ENCODE results near the gene CD48. TPM values are rescaled to one million over a fixed set of nuclear protein-coding genes. Genes with fewer than 3 reads are reported as not detected.

The CD48 gene
- total and polyA plus RNA-seq, 2 experiments from 2014 or later = 0.30 TPM; not detected in 1

- Histone ChIP-seq H3K79me2 (no peaks in the 10 kb centered on the region), H2AFZ (peak overlapping the region; percentile 33), H3K4me2 (no peak overlapping the region)
Measured at GRCh38 chr1:160665330-160666078, 46.1 kb downstream of the CD48 start.

DNA sequence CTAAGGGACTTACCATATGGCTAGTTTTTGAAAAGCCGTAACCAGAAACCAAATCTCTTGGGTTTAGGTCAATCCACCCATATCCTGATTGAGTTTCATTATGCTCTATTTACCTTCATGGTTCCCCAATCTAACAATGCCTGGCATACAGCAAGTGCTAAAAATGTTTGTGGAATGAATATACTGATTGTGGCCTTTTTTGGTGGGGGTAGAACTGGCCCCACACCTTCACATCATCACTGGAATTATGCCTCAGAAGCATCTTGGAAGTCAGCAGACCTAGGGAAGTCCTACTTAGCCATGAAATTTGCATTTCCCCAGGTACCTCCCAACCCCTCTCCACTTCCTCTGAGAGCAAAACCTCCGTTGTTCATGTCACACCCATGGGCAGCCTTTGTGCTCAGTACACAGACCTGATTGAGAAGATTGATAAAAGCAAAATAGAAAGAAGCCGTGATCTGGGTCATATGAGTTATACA lies 47.0 kb downstream of the CD48 start:
- Histone ChIP-seq H3K9me2 (replicated peaks; ENCODE audit: insufficient read depth) (no peaks in the 10 kb centered on the region), H3K27me3 (no peaks in the 10 kb centered on the region), H3K4me3 (no peak overlapping the region), H3K36me3 (replicated peaks; ENCODE audit: insufficient read depth, low read depth) (no peaks in the 10 kb centered on the region), H3K9me3 (ENCODE audit: low read depth) (no peaks in the 10 kb centered on the region), H2AFZ (no peak overlapping the region), H3K27ac (no peak overlapping the region), H3K4me2 (no peak overlapping the region), H3K79me2 (no peaks in the 10 kb centered on the region), H3K4me1 (ENCODE audit: insufficient read depth) (peaks cover 9% of the 10 kb centered on the region), H4K20me1 (ENCODE audit: insufficient read depth, poor library complexity, severe bottlenecking) (no peaks in the 10 kb centered on the region)
- WGBS (ENCODE audit: low lambda C conversion rate, missing lambda C conversion rate) = 85% methylated on average over 3 of the region's 3 CpGs
- DNase-seq (ENCODE audit: low spot score) = no peak
- TF ChIP-seq EZH2 (IDR thresholded peaks at IDR 0.05; ENCODE audit: borderline replicate concordance) (no peak), EZH2phosphoT487 (IDR thresholded peaks at IDR 0.05; ENCODE audit: low read depth, severe bottlenecking, unreplicated experiment) (no peak)
- TF ChIP-seq, protein P1, sequence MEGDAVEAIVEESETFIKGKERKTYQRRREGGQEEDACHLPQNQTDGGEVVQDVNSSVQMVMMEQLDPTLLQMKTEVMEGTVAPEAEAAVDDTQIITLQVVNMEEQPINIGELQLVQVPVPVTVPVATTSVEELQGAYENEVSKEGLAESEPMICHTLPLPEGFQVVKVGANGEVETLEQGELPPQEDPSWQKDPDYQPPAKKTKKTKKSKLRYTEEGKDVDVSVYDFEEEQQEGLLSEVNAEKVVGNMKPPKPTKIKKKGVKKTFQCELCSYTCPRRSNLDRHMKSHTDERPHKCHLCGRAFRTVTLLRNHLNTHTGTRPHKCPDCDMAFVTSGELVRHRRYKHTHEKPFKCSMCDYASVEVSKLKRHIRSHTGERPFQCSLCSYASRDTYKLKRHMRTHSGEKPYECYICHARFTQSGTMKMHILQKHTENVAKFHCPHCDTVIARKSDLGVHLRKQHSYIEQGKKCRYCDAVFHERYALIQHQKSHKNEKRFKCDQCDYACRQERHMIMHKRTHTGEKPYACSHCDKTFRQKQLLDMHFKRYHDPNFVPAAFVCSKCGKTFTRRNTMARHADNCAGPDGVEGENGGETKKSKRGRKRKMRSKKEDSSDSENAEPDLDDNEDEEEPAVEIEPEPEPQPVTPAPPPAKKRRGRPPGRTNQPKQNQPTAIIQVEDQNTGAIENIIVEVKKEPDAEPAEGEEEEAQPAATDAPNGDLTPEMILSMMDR (IDR thresholded peaks at IDR 0.05; ENCODE audit: poor library complexity) = no peak

More at GRCh38 chr1:160665330-160666078, 46.1 kb downstream of the CD48 start:
- Histone ChIP-seq H3K27me3 (no peaks in the 10 kb centered on the region), H3K27ac (peak overlapping the region; percentile 46), H3K9me3 (ENCODE audit: low read depth) (no peaks in the 10 kb centered on the region), H3K36me3 (replicated peaks; ENCODE audit: insufficient read depth, low read depth) (no peaks in the 10 kb centered on the region), H3K4me3 (no peak overlapping the region), H4K20me1 (ENCODE audit: insufficient read depth, poor library complexity, severe bottlenecking) (no peaks in the 10 kb centered on the region), H3K4me1 (ENCODE audit: insufficient read depth) (peaks cover 9% of the 10 kb centered on the region), H3K9me2 (replicated peaks; ENCODE audit: insufficient read depth) (no peaks in the 10 kb centered on the region)
- 26% methylated on average over 6 of the region's 6 CpGs for WGBS (ENCODE audit: low lambda C conversion rate, missing lambda C conversion rate)
- DNase-seq (ENCODE audit: low spot score) = no peak
- TF ChIP-seq EZH2 (IDR thresholded peaks at IDR 0.05; ENCODE audit: borderline replicate concordance) = no peak
- TF ChIP-seq, protein P1 (IDR thresholded peaks at IDR 0.05; ENCODE audit: poor library complexity) = no peak
- TF ChIP-seq EZH2phosphoT487 (IDR thresholded peaks at IDR 0.05; ENCODE audit: low read depth, severe bottlenecking, unreplicated experiment) = no peak

DNA sequence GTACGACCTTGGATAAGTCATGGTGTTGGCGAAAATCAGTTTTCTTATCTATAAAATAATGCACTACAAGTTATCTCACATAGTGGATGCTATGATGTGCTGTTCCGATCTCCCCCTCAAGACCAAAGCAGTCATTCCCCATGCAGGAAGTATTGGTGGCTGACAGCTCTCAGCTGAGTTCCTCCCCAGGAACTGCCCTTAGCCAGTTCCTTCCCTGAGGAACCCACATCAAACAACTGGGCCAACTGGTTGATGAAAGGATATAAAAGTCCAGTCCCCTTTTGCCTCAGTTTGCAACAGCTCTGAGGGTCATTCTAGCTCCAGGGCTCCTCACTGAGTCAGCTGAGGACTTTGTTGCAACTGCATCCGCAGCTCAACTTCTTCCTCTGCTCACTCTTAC lies 48.7 kb downstream of the CD48 start:
- H3K36me3 ChIP-seq (replicated peaks; ENCODE audit: insufficient read depth, low read depth) = no peaks in the 10 kb centered on the region
- H3K4me3 ChIP-seq = no peak overlapping the region
- no peaks in the 10 kb centered on the region for H3K79me2 ChIP-seq
- 95% methylated on average over 4 of the region's 4 CpGs for WGBS (ENCODE audit: low lambda C conversion rate, missing lambda C conversion rate)
- H3K4me1 ChIP-seq (ENCODE audit: insufficient read depth) = peaks cover 16% of the 10 kb centered on the region
- no peaks in the 10 kb centered on the region for H3K9me3 ChIP-seq (ENCODE audit: low read depth)
- no peak overlapping the region for H2AFZ ChIP-seq
- TF ChIP-seq EZH2 (IDR thresholded peaks at IDR 0.05; ENCODE audit: borderline replicate concordance) (no peak), EZH2phosphoT487 (IDR thresholded peaks at IDR 0.05; ENCODE audit: low read depth, severe bottlenecking, unreplicated experiment) (no peak)
- TF ChIP-seq, protein P1 (IDR thresholded peaks at IDR 0.05; ENCODE audit: poor library complexity) = no peak
- H3K27ac ChIP-seq = no peak overlapping the region
- no peak for DNase-seq (ENCODE audit: low spot score)
- no peaks in the 10 kb centered on the region for H3K9me2 ChIP-seq (replicated peaks; ENCODE audit: insufficient read depth)
- no peak overlapping the region for H3K4me2 ChIP-seq
- H4K20me1 ChIP-seq (ENCODE audit: insufficient read depth, poor library complexity, severe bottlenecking) = no peaks in the 10 kb centered on the region
- no peaks in the 10 kb centered on the region for H3K27me3 ChIP-seq
